ENCODE data around the gene ITM2A.

- TF ChIP-seq POLR2AphosphoS5 (IDR thresholded peaks at IDR 0.05) (no peak), CTCF (IDR thresholded peaks at IDR 0.05) (no peak), EP300 (IDR thresholded peaks at IDR 0.05; ENCODE audit: low read depth) (no peak), POLR2A (IDR thresholded peaks at IDR 0.05) (no peak)
These were observed 1.3 kb upstream of the ITM2A start for GRCh38 chrX:79368441-79368840.
